SK-N-SH (cell line): ENCODE results near the gene PRIMPOL.

Source experiments
- ELF1 ChIP-seq: IDR thresholded peaks from 2 replicates; pipeline ENCODE4 v1.4.0; 2012
- TF ChIP-seq, protein P1 (sequence below): IDR thresholded peaks from 2 replicates; pipeline ENCODE4 v1.4.0; 2012; ENCODE audit warnings: low read depth

DNA sequence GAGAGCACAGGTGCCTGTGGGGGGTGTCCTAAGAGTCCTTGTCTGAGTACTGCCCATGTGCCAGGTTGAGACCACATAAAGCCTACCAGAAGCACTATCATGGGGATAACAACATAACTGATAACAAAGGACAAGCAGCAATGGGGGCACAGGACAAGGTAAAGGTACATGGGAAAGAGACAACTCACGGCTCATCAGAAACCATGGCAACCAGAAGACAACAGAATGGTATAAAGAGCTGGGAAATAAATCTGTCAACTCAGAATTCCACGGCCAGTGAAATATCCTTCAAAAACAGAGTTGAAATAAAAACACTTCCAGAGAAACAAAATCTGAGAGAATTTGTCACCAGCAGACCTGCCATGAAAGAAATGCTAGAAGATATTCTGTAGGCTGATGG lies 64.3 kb downstream of the PRIMPOL start:
- TF ChIP-seq, protein P1, sequence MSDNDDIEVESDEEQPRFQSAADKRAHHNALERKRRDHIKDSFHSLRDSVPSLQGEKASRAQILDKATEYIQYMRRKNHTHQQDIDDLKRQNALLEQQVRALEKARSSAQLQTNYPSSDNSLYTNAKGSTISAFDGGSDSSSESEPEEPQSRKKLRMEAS = no peak
- no peak for TF ChIP-seq ELF1
